Fibroblast of lung (primary cell): Measurements from ENCODE around the gene MRPL24.

Experiments
- CTCF ChIP-seq, 2 donors: IDR thresholded peaks in 1 of 2; conservative IDR thresholded peaks in 1 of 2; 1 replicate in 1 of 2; 2 replicates in 1 of 2; pipeline ENCODE4 v1.5.1; 2011 to 2012; ENCODE audit warnings: low read length in 2 of 2, control low read depth in 1 of 2, inconsistent platforms in 1 of 2, low read depth in 1 of 2, mild to moderate bottlenecking in 1 of 2
- EZH2 ChIP-seq: IDR thresholded peaks from 2 replicates; pipeline ENCODE4 v1.5.1; 2012; ENCODE audit warnings: low read length, control low read depth, mild to moderate bottlenecking; ENCODE audit errors: missing control alignments

GRCh38 chr1:156755527-156755950, 14.7 kb upstream of the MRPL24 start:
- TF ChIP-seq EZH2 (no peak), CTCF (conservative IDR thresholded peaks at IDR 0.05 in 1 of 2, IDR thresholded peaks at IDR 0.05 in 1 of 2; ENCODE audit: low read depth in 1 of 2, low read length in 2 of 2) (no peak)
